NB4 (cell line): ENCODE measurements around the gene LRRIQ1.

Experiments used
- CTCF ChIP-seq: IDR thresholded peaks from one replicate; pipeline ENCODE4 v1.5.1; 2012; ENCODE audit warnings: low read depth, low read length
- MAX ChIP-seq: IDR thresholded peaks from 2 replicates; pipeline ENCODE4 v1.6.1; 2011; ENCODE audit warnings: low read depth, low read length
- POLR2A ChIP-seq: IDR thresholded peaks from 2 replicates; pipeline ENCODE4 v1.6.1; 2011; ENCODE audit warnings: mild to moderate bottlenecking; ENCODE audit not compliant: insufficient read length; ENCODE audit errors: extremely low read depth

GRCh38 chr12:85206543-85206942 lies 170.4 kb downstream of the LRRIQ1 start:
- TF ChIP-seq POLR2A (no peak), CTCF (no peak), MAX (no peak)
